Neutrophil (primary cell): ENCODE results near the gene SRF.

Experiments used
- H3K27ac ChIP-seq: fragments of 200-600 bp; sonication (generic); 2 replicates; pipeline ENCODE4 v1.5.1; 2016; ENCODE audit warnings: mild to moderate bottlenecking, moderate library complexity
- H3K27me3 ChIP-seq: fragments of 200-600 bp; sonication (generic); 2 replicates; pipeline ENCODE4 v1.6.0; 2016; ENCODE audit warnings: mild to moderate bottlenecking
- H3K36me3 ChIP-seq: fragments of 200-600 bp; sonication (generic); 2 replicates; pipeline ENCODE4 v1.5.1; 2017
- H3K4me1 ChIP-seq, 2 experiments: fragments of 200-600 bp in 1 of 2; sonication (generic) in 1 of 2; 1 replicate in 1 of 2; 2 replicates in 1 of 2; pipeline versions ENCODE4 v1.5.1 to v1.6.1; 2013 to 2016; ENCODE audit warnings: low read depth in 1 of 2, low read length in 1 of 2, mild to moderate bottlenecking in 1 of 2, moderate library complexity in 1 of 2; ENCODE audit not compliant: control insufficient read depth in 1 of 2, insufficient read depth in 1 of 2
- H3K4me3 ChIP-seq, 2 experiments: fragments of 200-600 bp in 1 of 2; sonication (generic) in 1 of 2; 1 replicate in 1 of 2; 2 replicates in 1 of 2; pipeline ENCODE4 v1.5.1; 2013 to 2016; ENCODE audit warnings: low read depth in 1 of 2, low read length in 1 of 2, mild to moderate bottlenecking in 1 of 2, moderate library complexity in 1 of 2
- H3K9me3 ChIP-seq: fragments of 200-600 bp; sonication (generic); 2 replicates; pipeline ENCODE4 v1.5.1; 2016
- CTCF ChIP-seq: fragments of 200-600 bp; sonication (generic); IDR thresholded peaks from 2 replicates; pipeline ENCODE4 v1.5.1; 2016; ENCODE audit warnings: antibody characterized with exemption

The SRF gene

GRCh38 chr6:43228951-43229802, 58.1 kb downstream of the SRF start, which contains the start of gene DNPH1:
TSS of gene DNPH1 (minus strand) at chr6:43229481. CDS start at chr6:43229456, 25 bp downstream.
- peak; percentile 79 for TF ChIP-seq CTCF
- Histone ChIP-seq H3K27me3 (peaks cover 48% of the 10 kb centered on the region), H3K27ac (no peak within 1 kb of the TSS), H3K4me1 (peaks cover 7 to 11% of the 10 kb centered on the region in 2 experiments), H3K4me3 (peak within 1 kb of the TSS; percentile 57 to 61), H3K36me3 (peaks cover 10% of the 10 kb centered on the region), H3K9me3 (no peaks in the 10 kb centered on the region)

GRCh38 chr6:43229803-43230620, 58.9 kb downstream of the SRF start:
- peak overlapping the region; percentile 57 to 61 for H3K4me3 ChIP-seq
- no peak overlapping the region for H3K27ac ChIP-seq
- H3K9me3 ChIP-seq: no peaks in the 10 kb centered on the region
- peaks cover 7 to 11% of the 10 kb centered on the region in 2 experiments for H3K4me1 ChIP-seq
- H3K27me3 ChIP-seq: peaks cover 49% of the 10 kb centered on the region
- H3K36me3 ChIP-seq: peaks cover 4% of the 10 kb centered on the region
- TF ChIP-seq CTCF: no peak

GRCh38 chr6:43231053-43231452, 60.0 kb downstream of the SRF start:
- TF ChIP-seq CTCF: no peak
- no peak overlapping the region for H3K27ac ChIP-seq
- no peaks in the 10 kb centered on the region for H3K9me3 ChIP-seq
- peaks cover 59% of the 10 kb centered on the region for H3K27me3 ChIP-seq
- H3K4me1 ChIP-seq: peaks cover 7 to 11% of the 10 kb centered on the region in 2 experiments
- no peak overlapping the region for H3K4me3 ChIP-seq
- H3K36me3 ChIP-seq: no peaks in the 10 kb centered on the region
